COLO668 (cell line): ENCODE results near the gene CDK18.
A peak's percentile ranks its signal among the peaks of the same experiment; 100 is the strongest.

ENCODE experiments used
- DNase-seq: peaks from one replicate; lab custom pipeline; 2025; ENCODE audit not compliant: unreplicated experiment; lab: John Stamatoyannopoulos, UW

The CDK18 gene

DNA sequence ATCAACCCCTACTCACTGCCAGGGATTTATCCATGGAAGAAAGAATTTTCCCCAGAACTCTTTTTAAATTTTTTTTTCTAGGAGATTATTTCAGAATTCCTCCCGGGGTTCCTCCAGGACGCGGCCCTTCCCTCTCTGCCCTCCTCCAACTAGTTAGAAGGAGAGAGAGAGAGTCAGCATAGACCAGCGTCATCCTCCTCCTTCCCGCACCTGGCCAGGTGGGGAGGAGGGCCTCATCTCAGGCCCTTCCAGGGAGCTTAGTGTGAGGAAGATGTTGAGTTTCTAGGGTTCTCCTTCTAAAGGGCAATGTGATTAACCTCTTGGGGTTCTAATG is 63.6 kb downstream of the CDK18 start:
- no peak for DNase-seq

DNA sequence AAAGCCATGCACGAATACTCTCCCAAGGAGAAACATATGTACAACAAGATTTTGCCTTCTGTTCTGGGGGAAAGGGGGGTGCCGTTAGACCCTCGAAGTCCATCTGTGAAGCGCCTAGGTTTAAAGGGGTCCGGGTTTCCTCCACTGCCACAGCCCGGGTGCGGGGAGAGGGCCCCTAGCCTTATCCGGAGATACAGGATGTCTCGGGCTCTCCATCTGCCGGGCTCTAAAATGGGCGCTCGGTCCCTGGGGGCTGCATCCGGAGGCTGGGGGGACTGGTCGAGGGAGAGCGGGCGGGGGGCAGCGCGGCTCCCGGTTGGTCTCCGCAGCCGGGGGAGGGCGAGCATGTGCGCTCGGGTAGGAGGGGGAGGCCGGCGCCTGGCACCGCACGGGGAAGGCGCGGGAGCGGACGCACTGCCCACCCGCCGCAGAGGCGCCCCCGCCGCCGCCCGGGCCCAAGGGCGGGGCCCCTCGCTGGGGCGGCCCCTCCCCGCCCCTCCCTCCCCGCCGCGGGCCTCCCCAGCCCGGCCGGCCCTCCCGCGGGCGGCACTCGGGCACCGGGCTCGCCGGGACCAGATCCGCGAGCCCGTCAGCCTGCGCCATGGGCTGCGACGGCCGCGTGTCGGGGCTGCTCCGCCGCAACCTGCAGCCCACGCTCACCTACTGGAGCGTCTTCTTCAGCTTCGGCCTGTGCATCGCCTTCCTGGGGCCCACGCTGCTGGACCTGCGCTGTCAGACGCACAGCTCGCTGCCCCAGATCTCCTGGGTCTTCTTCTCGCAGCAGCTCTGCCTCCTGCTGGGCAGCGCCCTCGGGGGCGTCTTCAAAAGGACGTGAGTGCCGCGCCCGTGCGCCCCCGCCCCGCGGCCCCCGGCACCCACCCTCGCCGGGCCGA is 64.2 kb downstream of the CDK18 start:
- peak; percentile 35 for DNase-seq

- DNase-seq = peak; percentile 32
Observed at GRCh38 chr1:205569411-205570172, 65.1 kb downstream of the CDK18 start.

DNA sequence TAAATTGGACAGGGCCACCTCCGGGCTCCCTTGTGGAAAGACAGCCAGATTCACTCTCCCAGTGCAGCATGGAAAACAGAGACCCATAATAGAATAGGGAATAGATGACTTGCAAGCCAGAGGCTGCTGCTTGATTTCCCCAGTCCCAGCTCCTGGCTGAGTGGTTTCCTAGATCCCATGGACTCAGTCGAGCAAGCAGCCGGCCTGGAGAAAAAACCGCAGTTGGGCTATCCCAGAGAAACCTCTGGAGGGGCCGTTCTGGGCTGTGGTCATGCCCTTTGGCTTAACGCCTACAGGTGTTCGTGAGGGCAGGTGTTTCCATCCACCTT is 65.7 kb downstream of the CDK18 start:
- no peak for DNase-seq

DNA sequence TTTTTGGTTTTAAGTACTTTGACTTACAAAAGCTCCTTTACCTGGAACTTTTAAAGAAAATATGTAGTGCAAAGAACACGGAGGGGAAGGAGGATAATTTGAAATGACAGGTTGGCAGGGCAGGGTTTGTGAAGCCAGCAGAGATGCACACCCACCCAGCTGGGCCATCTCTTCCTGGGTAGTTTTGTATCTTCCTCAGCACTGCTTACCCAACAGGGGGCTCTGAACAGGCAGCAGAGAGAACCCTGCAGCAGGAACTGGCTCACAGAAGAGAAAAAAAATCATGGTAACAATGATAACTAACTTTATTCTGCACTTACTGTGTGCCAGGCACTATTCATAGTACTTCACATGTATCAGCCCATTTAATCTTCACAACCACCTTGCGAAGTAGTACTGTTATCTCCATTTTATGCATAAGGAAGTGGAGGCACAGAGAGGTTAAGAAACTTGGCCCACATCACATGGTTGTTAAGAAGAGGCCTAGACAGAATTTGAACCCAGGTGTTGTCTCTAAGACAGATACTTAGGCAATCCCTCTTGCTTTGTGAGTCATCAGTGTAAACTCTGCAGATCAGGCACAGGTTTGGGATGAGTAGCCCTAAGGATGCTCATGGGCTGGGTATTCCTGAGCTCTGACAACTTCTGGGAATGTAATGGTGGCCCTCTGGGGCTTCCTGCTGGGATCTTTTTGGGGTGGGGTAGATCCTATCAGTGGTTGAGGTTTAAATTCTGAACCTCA is 66.5 kb downstream of the CDK18 start:
- no peak for DNase-seq

- DNase-seq = no peak
Observed at GRCh38 chr1:205571747-205572146, 67.3 kb downstream of the CDK18 start.

GRCh38 chr1:205572421-205572820 is 68.0 kb downstream of the CDK18 start:
- DNase-seq = no peak

GRCh38 chr1:205575294-205575885 is 70.9 kb downstream of the CDK18 start:
- DNase-seq = no peak

GRCh38 chr1:205576011-205576410 is 71.5 kb downstream of the CDK18 start:
- no peak for DNase-seq

- DNase-seq = no peak
Observed at GRCh38 chr1:205576805-205577761, 72.6 kb downstream of the CDK18 start.

DNA sequence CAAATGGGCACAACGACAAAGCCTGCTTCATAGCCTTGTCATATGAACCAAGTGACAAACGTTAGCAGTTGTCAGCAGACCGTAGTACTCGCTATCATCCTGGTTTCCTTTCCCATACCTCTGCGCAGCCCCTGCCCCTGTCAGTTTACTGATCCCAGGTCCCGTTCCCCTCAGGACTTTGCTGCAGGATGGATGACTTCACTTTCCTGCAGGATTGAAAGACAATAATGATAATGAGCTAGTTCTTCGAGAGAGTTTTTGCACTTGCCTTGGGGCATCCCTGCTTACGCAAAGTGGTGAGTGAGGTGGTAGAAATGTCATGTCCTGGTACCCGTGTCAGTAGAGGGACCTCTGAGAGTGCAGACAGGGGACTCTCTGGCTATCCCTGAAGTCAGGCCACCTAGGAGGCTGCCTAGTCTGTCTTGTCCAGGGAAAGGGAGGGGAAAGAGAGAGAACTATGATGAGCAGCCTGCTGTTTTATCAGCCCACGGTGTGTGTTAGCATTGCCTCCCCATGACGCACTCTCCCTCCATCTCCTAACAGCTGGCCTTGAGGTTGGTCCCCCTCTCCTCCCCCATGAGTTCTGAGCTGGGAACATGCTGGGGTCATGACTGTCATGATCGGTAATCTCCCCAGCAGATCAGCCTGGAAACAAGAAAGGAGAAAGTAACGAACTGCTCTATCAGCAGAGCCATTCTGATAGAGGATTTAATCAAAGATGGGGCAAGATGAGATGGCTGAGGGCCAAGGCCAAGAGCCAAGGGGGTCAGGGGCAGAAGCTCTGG is 73.6 kb downstream of the CDK18 start:
- DNase-seq = no peak

- peak; percentile 56 for DNase-seq
Observed at GRCh38 chr1:205578780-205579571, 74.5 kb downstream of the CDK18 start.

GRCh38 chr1:205579711-205580110 is 75.2 kb downstream of the CDK18 start:
- no peak for DNase-seq

- no peak for DNase-seq
Observed at GRCh38 chr1:205580140-205580922, 75.9 kb downstream of the CDK18 start.

GRCh38 chr1:205580923-205581180 is 76.4 kb downstream of the CDK18 start:
- no peak for DNase-seq

DNA sequence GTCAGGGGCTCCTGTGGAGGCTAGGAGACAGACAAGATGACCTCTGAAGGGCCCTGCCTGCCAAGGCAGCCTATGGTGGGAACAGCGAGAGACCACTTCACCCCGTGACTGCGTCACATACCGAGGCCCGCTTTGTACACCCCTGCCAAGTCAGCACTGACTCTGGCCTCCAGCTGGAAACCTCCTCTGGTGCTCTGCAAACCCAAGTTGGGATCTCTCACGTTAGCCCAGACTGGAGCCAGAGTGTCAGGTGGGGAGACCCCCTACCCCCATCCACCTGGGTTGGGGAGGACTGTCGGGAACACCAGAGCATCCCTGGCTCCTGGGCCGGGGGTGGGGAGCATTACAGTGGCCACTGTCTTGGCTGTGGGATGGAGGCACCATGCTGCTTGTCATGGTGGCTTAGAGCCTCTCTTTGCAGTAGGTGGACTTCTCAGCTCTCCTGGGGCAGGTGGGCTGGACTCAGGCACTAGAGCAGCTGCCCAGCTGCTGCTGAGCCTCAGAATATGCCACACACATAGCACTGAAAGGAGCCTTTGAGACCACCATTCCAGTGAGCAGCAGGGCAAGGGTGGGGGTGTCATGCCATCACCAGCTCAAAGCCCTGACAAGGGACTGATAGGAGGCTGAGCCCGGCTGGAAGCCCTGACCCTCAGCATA is 77.0 kb downstream of the CDK18 start:
- no peak for DNase-seq

GRCh38 chr1:205582046-205582445 is 77.6 kb downstream of the CDK18 start:
- DNase-seq = no peak
